NCI-H2171 (cell line): ENCODE measurements around the gene PLB1.
A peak's percentile ranks its signal among the peaks of the same experiment; 100 is the strongest.

ENCODE experiments used
- DNase-seq: peaks from one replicate; lab custom pipeline; 2025; lab: John Stamatoyannopoulos, UW

The PLB1 gene

DNA sequence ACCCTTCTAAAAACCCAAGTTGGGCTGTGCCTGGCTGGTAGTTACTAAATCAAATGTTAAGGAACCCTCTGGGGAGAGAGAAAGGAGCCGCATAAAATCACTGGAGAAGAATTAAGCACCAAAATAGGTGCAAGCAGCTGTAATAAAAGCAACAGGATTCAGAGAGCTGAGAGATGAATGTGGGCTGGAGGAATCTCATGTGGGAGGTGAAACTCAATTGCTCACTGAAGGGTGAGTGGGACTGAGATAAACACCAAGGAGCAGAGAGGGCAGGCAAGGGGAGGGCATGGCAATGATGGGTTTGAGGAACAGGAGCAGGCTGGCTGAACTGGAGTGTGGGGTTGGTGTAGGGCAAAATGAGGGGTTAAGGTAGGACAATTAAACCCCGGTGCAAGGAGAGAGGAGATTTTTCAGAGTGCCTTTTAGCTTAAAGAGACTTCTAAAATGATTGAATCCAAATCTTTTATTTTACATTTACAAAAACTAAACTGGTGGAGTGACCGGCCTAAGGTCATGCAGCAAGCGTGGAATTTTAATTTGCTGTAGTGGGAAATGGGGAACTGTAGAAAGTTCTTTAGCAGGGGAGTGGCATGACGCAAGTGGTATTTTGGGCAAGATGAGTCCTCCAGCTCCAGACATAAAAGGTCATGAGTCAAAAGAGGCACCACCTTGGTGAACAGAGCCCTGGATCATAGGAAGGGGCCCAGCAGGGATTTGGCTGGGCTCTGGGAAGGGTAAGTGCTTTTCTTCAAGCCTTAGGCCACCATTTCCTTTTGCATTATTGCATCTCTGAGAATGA lies 10.5 kb downstream of the PLB1 start:
- no peak for DNase-seq

DNA sequence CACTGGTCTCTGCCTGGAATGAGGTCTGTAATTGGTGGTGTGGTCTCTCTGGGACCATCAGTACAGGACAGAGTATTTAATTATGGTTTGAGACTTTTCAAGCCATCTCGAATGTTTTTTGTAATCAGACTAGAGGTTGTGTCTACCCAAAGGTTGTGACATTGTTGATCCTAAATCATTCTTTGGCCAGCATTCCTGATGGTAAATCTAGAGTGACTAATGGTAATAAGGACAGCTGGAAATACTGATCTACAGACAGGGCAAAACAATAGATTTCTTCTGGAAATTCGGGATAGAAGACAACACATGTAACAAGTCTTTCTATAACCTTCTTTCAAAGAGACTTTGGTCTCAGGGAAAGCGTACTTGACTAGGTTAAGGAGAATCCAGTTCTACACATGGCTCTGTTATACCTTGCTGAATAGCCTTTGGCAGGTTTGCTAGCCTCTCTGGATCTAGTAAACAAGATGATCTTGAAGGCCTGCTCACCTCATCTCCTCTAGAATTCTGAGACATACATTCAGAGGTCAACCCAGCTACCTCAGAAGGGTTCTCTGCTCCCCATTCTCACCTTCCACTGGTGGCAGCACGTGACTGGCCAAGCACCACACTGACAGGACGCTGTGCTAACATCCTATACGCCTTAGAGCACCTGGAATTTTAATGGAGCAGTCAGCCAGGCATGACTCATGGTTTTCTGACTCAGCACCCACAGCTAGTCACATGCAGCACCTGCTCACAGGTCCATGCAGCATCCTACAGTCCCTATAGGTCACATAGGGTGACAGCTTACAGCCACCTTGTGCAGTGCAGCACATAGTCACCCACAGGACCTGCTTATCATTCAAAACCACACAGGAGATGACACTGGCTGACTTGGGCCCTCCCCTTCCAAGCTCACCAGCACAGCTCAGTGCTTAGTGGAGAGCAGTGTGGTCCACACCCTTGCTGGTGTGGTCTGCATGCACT lies 12.2 kb downstream of the PLB1 start:
- no peak for DNase-seq

GRCh38 chr2:28509361-28509760 lies 13.5 kb downstream of the PLB1 start:
- no peak for DNase-seq

GRCh38 chr2:28510184-28510583 lies 14.3 kb downstream of the PLB1 start:
- DNase-seq, result no peak

DNA sequence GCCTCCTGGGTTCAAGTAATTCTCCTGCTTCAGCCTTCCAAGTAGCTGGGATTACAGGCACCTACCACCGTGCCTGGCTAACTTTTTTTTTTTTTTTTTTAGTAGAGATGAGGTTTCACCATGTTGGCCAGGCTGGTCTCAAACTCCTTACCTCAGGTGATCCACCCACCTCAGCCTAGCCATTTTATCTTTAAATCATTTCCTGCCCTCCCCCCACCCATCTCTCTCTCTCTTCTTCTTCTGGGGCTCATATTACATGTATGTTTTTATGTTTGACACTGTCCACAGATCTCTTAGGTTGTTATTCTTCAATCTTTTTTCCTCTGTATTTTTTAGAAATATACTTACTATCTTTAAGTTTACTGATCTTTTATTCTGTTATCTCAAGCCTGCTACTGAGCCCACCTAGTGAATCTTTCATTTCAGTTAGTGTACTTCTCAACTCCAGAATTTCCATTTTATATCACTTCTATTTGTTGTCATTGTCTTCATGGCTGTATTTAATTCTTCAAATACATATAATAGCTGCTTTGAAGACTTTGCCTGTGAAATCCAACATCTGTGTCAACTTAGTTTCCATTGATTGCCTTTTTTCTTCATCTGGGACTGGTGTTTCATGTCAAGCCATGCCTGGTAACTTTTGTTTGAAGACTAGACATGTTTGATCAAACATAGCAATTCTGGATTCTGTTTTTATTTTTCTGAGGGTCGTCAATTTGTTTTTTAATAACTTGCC lies 16.2 kb downstream of the PLB1 start:
- no peak for DNase-seq

DNA sequence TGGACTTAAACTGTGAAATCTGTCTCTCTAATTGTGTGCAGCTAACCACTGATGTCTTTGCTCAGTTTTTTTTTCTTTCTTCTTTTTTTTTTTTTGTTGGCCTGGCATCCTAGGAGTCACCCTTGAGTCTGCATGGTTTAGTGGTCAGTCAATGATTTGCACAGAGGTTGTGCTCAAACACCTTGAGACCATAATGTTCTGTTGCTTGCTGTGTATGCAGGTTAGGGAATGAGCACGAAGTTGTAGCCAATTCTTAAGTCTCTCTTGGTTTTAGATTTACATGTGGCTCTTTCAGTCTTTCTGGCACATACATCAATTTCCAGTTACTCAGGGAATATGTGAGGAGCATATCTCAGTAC lies 16.7 kb downstream of the PLB1 start:
- no peak for DNase-seq

GRCh38 chr2:28513097-28513496 lies 17.2 kb downstream of the PLB1 start:
- DNase-seq, result no peak

GRCh38 chr2:28515176-28515751 lies 19.4 kb downstream of the PLB1 start:
- DNase-seq, result no peak

GRCh38 chr2:28516430-28516829 lies 20.6 kb downstream of the PLB1 start:
- no peak for DNase-seq

- DNase-seq, result no peak
These were observed 21.1 kb downstream of the PLB1 start for GRCh38 chr2:28516950-28517349.

DNA sequence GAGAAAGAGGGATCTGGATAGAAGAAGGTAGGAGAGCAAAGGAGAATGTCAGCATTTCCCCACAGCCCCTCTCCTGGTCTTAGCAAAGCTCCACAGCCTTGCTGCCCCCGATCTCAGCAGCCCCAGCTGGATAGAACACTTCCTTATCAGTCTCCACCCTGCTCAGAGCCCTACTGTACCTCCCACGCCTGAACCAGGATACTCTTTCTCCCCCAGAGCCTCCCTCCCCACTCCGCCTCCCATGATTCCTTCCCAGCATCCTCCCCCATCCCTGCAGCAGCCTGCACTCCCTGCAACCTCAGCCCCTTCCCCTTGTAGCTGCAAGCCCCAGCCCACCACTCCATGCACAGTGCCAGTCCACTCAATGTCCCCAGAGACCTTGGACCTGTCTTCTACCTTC lies 25.8 kb downstream of the PLB1 start:
- DNase-seq, result no peak

- DNase-seq, result no peak
These were observed 26.6 kb downstream of the PLB1 start for GRCh38 chr2:28522481-28522880.

DNA sequence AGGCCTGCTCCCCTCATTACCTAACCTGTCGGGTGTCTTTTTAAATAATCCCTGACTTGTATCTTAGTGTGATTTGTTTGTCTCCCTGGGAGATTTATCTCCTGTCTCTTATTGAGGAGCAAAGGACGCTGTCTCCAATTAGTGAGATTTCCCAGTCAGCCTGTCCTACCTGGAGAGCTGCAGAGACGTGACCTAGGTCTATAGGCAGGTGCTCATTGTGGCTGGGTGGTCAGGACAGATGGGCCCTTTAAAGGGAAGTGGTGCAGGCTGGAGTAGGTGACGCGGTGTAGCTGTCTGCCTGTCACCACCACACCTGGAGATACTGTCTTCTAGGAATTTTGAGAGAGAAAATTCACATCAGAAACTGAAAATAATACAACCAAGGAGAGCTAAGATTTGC lies 28.0 kb downstream of the PLB1 start:
- no peak for DNase-seq

DNA sequence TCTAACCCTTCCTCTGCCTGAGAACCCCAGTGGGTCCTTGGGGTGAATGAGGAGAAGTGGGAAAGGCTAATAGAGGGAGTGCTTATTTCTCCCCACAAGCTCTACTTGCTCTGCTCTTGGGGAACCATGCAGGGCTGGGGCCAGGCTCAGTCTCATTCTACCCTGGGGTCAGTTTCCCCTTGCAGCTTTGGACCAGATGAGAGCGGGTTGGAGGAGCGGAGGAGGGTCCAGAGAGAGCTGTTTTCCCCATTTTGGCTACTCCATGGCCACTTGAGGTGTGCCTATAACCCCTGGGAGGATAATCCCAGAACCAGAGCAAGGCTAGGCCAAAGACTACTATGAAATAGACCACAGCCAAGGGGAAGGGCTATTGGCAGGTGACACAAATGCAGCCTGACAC lies 29.6 kb downstream of the PLB1 start:
- no peak for DNase-seq

GRCh38 chr2:28526527-28527132 lies 30.8 kb downstream of the PLB1 start:
- DNase-seq, result no peak

GRCh38 chr2:28527196-28527595 lies 31.3 kb downstream of the PLB1 start:
- DNase-seq, result no peak

GRCh38 chr2:28528206-28528605 lies 32.3 kb downstream of the PLB1 start:
- DNase-seq, result peak; percentile 8

DNA sequence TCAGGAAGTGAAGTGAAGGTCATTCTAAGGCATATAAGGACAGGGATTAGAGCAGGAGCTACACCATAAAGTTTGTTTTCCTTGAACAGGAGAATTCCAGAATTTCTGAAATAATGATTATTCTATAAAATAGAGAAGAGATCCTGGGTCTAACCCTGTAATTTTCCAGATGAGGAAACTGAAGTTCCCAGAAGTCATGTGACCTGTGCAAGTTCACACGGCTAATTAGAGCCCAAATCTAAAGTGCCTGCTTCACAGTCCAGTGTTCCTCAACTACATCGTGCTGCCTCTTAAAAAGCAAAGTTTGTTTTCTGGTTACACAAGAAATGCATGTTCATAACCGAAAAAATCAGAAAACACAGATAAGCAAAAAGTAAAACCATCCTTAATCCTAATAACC lies 34.9 kb downstream of the PLB1 start:
- DNase-seq, result no peak

DNA sequence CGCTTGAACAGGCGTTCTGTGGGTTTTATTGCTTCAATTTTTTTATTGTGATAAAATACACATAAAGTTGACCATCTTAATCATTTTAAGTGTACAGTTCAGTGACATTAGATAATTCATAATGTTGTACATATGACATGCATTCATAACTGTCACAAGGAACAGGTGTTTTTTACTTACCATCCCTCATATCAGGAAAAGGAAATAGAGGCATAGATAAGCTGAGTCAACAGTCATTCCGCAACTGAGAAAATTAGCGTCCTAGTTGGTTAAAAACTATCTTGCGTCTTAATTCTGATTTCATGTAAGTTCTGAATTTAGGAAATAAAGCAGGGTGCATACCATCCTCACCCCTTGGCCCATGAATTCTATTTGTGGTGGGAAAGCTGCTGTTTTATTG lies 36.5 kb downstream of the PLB1 start:
- DNase-seq, result no peak

- no peak for DNase-seq
These were observed 37.3 kb downstream of the PLB1 start for GRCh38 chr2:28533044-28533680.

- no peak for DNase-seq
These were observed 39.0 kb downstream of the PLB1 start for GRCh38 chr2:28534817-28535216.
